PFSK-1 (cell line): ENCODE data around the gene SYCP3.

Experiments
- FOXP2 ChIP-seq: optimal IDR thresholded peaks from 2 replicates; pipeline ENCODE3; 2011; ENCODE audit warnings: borderline replicate concordance, control low read depth, inconsistent platforms; ENCODE audit not compliant: insufficient read depth; ENCODE audit errors: extremely low read length, extremely low read depth
- POLR2AphosphoS5 ChIP-seq: IDR thresholded peaks from 2 replicates; pipeline ENCODE4 v1.6.1; 2012; ENCODE audit warnings: low read depth, mild to moderate bottlenecking, control low read depth, low read length, moderate library complexity
- SIN3A ChIP-seq: IDR thresholded peaks from 2 replicates; pipeline ENCODE4 v1.6.1; 2012; ENCODE audit warnings: mild to moderate bottlenecking, low read length, moderate library complexity, borderline replicate concordance; ENCODE audit not compliant: insufficient read depth
- TAF1 ChIP-seq: IDR thresholded peaks from 2 replicates; pipeline ENCODE4 v1.6.1; 2012; ENCODE audit warnings: low read length, control low read depth, borderline replicate concordance; ENCODE audit not compliant: insufficient read depth
- TF ChIP-seq, protein P1 (sequence below), 2 experiments: IDR thresholded peaks; 2 replicates each; pipeline versions ENCODE4 v1.6.1 to v1.8.0; 2011 to 2012; ENCODE audit warnings: low read depth in 2 of 2, low read length in 2 of 2, control low read depth in 1 of 2, inconsistent platforms in 1 of 2, mild to moderate bottlenecking in 1 of 2, moderate library complexity in 1 of 2; ENCODE audit not compliant: insufficient read depth in 1 of 2

Gene SYCP3

GRCh38 chr12:101777978-101778377 lies 38.7 kb upstream of the SYCP3 start:
- TF ChIP-seq, protein P1, sequence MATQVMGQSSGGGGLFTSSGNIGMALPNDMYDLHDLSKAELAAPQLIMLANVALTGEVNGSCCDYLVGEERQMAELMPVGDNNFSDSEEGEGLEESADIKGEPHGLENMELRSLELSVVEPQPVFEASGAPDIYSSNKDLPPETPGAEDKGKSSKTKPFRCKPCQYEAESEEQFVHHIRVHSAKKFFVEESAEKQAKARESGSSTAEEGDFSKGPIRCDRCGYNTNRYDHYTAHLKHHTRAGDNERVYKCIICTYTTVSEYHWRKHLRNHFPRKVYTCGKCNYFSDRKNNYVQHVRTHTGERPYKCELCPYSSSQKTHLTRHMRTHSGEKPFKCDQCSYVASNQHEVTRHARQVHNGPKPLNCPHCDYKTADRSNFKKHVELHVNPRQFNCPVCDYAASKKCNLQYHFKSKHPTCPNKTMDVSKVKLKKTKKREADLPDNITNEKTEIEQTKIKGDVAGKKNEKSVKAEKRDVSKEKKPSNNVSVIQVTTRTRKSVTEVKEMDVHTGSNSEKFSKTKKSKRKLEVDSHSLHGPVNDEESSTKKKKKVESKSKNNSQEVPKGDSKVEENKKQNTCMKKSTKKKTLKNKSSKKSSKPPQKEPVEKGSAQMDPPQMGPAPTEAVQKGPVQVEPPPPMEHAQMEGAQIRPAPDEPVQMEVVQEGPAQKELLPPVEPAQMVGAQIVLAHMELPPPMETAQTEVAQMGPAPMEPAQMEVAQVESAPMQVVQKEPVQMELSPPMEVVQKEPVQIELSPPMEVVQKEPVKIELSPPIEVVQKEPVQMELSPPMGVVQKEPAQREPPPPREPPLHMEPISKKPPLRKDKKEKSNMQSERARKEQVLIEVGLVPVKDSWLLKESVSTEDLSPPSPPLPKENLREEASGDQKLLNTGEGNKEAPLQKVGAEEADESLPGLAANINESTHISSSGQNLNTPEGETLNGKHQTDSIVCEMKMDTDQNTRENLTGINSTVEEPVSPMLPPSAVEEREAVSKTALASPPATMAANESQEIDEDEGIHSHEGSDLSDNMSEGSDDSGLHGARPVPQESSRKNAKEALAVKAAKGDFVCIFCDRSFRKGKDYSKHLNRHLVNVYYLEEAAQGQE (IDR thresholded peaks at IDR 0.05; ENCODE audit: insufficient read depth in 1 of 2, low read depth in 2 of 2, low read length in 2 of 2): no peak
- TF ChIP-seq TAF1 (no peak), FOXP2 (no peak)

DNA sequence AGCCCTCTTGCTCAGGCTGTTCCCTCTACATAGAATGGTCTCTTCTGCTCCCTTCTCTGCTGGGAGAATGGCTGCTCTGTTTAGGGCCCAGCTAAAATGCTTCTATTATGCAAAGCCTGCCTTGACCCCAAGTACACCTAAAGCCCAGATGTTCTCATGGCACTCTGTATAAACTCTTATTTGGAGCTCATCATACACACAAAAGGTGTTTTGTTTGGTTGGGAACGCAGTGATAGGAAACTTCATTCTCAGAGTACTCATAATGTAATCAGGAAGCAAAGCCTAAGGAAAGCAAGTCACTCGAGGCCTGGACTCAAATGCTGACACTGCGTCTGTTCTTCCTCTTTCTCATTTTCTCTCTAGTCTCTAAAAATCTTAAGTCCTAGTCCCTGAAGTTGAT lies 38.2 kb upstream of the SYCP3 start:
- TF ChIP-seq POLR2AphosphoS5 (no peak), TAF1 (no peak)
- TF ChIP-seq, protein P1 (IDR thresholded peaks at IDR 0.05; ENCODE audit: insufficient read depth in 1 of 2, low read depth in 2 of 2, low read length in 2 of 2): no peak

DNA sequence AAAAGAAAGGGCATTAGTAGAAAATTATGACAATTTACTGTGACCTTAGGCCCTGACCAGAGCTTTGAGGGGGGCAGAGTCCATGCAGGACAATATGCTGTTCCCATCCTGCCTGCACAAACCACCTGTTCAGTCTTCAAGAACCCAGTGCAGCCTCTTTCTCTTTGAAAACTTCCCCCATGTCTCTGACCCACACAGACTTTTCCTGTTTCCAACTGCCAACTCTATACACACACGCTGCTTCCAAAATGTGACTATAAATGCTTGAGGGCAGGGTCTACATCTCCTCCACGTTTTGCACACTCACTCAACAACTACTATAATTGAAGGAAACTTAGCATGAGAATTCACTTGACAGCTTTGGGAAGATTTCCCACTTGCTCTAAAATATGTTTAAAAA lies 36.6 kb upstream of the SYCP3 start:
- TF ChIP-seq TAF1 (no peak), SIN3A (no peak), FOXP2 (no peak), POLR2AphosphoS5 (no peak)
- TF ChIP-seq, protein P1 (IDR thresholded peaks at IDR 0.05; ENCODE audit: insufficient read depth in 1 of 2, low read depth in 2 of 2, low read length in 2 of 2): no peak

DNA sequence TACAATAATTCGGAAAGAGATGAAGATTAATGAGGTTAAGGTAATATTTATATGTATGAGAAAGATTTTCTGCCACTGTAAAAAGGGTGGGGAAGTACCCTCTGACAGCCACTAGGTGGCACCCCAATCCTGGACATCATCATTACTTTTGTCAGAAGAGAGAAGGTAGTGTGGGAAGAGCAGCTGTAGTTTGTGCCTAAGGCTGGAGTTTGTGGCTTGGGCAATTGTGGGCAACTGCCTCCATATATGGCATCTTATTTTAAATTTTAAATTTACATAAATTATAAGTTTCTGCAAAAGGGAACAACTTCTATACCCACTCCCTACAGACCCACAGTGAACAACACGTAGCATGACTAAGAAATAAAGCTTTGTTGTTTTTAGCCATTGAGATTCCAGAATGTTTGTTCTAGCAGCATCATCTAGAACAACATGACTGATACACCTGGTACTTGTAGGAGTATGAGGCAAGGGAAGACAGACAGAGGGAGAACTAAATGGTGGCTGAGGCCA lies 34.4 kb upstream of the SYCP3 start:
- TF ChIP-seq SIN3A (no peak), TAF1 (no peak), POLR2AphosphoS5 (no peak), FOXP2 (no peak)
- TF ChIP-seq, protein P1 (IDR thresholded peaks at IDR 0.05; ENCODE audit: insufficient read depth in 1 of 2, low read depth in 2 of 2, low read length in 2 of 2): no peak
